OCI-LY1 (cell line): Measurements from ENCODE around the gene RGS16.

ENCODE experiments used
- H2AFZ ChIP-seq: fragments of 200-600 bp; sonication (generic), shearing (Covaris generic); 2 replicates; pipeline ENCODE4 v1.6.0; 2014; ENCODE audit warnings: antibody characterized with exemption, mild to moderate bottlenecking, low read length
- H3F3A ChIP-seq: fragments of 200-600 bp; sonication (generic), shearing (Covaris generic); 2 replicates; pipeline ENCODE4 v1.6.0; 2014; ENCODE audit warnings: mild to moderate bottlenecking, antibody characterized with exemption, low read length, moderate library complexity; ENCODE audit not compliant: insufficient read depth
- H3K27ac ChIP-seq: fragments of 200-600 bp; sonication (generic); 2 replicates; pipeline ENCODE4 v1.5.1; 2014; ENCODE audit warnings: low read length, mixed run types, mild to moderate bottlenecking, low read depth; ENCODE audit not compliant: poor library complexity, severe bottlenecking
- H3K27me3 ChIP-seq: fragments of 200-600 bp; sonication (generic); 2 replicates; pipeline ENCODE4 v1.6.0; 2014; ENCODE audit warnings: antibody characterized with exemption, mild to moderate bottlenecking, low read length, moderate library complexity; ENCODE audit not compliant: insufficient read depth
- H3K36me3 ChIP-seq: fragments of 200-600 bp; sonication (generic); 2 replicates; pipeline ENCODE4 v1.6.1; 2014; ENCODE audit warnings: mild to moderate bottlenecking, antibody characterized with exemption, low read length, moderate library complexity, mixed read lengths; ENCODE audit not compliant: insufficient read depth
- H3K4me1 ChIP-seq: fragments of 200-600 bp; sonication (generic); 2 replicates; pipeline ENCODE4 v1.5.1; 2014; ENCODE audit warnings: mild to moderate bottlenecking, low read length, moderate library complexity; ENCODE audit not compliant: insufficient read depth, severe bottlenecking
- H3K4me2 ChIP-seq: fragments of 200-600 bp; sonication (generic), shearing (Covaris generic); 2 replicates; pipeline ENCODE4 v1.6.1; 2014; ENCODE audit warnings: low read length
- H3K4me3 ChIP-seq: fragments of 200-600 bp; sonication (generic); 2 replicates; pipeline ENCODE4 v1.5.1; 2014; ENCODE audit warnings: low read length, low read depth, mild to moderate bottlenecking, mixed read lengths; ENCODE audit not compliant: poor library complexity, severe bottlenecking
- H3K79me2 ChIP-seq: fragments of 200-600 bp; shearing (Covaris generic); 2 replicates; pipeline ENCODE4 v1.6.1; 2016; ENCODE audit warnings: mixed run types, low read length, mixed read lengths; ENCODE audit not compliant: insufficient read depth
- H3K9ac ChIP-seq: fragments of 200-600 bp; sonication (generic), shearing (Covaris generic); 2 replicates; pipeline ENCODE4 v1.6.1; 2014; ENCODE audit warnings: mild to moderate bottlenecking, low read length, mixed read lengths
- H3K9me2 ChIP-seq: fragments of 200-600 bp; sonication (generic), shearing (Covaris generic); 2 replicates; pipeline ENCODE4 v1.6.1; 2014; ENCODE audit warnings: low read depth, mild to moderate bottlenecking, low read length, mixed read lengths
- H3K9me3 ChIP-seq: fragments of 200-600 bp; shearing (Covaris generic); 2 replicates; pipeline ENCODE4 v1.6.1; 2014; ENCODE audit warnings: low read length, mixed read lengths
- H4K20me1 ChIP-seq: fragments of 200-600 bp; sonication (generic), shearing (Covaris generic); 2 replicates; pipeline ENCODE4 v1.6.0; 2016; ENCODE audit warnings: mild to moderate bottlenecking, low read length; ENCODE audit not compliant: insufficient read depth
- CTCF ChIP-seq: fragments of 200-600 bp; sonication (generic), shearing (Covaris generic); IDR thresholded peaks from 2 replicates; pipeline ENCODE4 v1.5.1; 2017; ENCODE audit warnings: mild to moderate bottlenecking, antibody characterized with exemption, low read length, moderate library complexity, mixed read lengths
- EZH2 ChIP-seq: fragments of 200-600 bp; sonication (generic), shearing (Covaris generic); IDR thresholded peaks from 2 replicates; pipeline ENCODE4 v1.8.0; 2017; ENCODE audit warnings: borderline replicate concordance, mixed run types, mild to moderate bottlenecking, antibody characterized with exemption, low read length, moderate library complexity, mixed read lengths

RGS16 gene

GRCh38 chr1:182626527-182626926 lies 22.3 kb upstream of the RGS16 start:
- Histone ChIP-seq H4K20me1 (no peaks in the 10 kb centered on the region), H3K9me3 (no peaks in the 10 kb centered on the region), H3K4me1 (peaks cover 35% of the 10 kb centered on the region), H3F3A (no peaks in the 10 kb centered on the region), H3K4me2 (no peak overlapping the region), H3K79me2 (no peaks in the 10 kb centered on the region), H3K36me3 (no peaks in the 10 kb centered on the region), H2AFZ (no peak overlapping the region), H3K27me3 (no peaks in the 10 kb centered on the region; the same call in 1 of the 2 replicates), H3K27ac (no peak overlapping the region), H3K9ac (no peak overlapping the region), H3K9me2 (no peaks in the 10 kb centered on the region), H3K4me3 (no peak overlapping the region)
- no peak for TF ChIP-seq EZH2
- TF ChIP-seq CTCF = no peak

GRCh38 chr1:182625719-182626504 lies 21.7 kb upstream of the RGS16 start:
- Histone ChIP-seq H3K79me2 (no peaks in the 10 kb centered on the region), H3K27ac (no peak overlapping the region), H3K36me3 (no peaks in the 10 kb centered on the region), H4K20me1 (no peaks in the 10 kb centered on the region), H3K9me2 (no peaks in the 10 kb centered on the region), H3K4me1 (peaks cover 32% of the 10 kb centered on the region), H3K9ac (no peak overlapping the region), H3K9me3 (0 out of 2 replicates have a peak, but pooled peaks cover 2% of the 10 kb centered on the region), H2AFZ (no peak overlapping the region), H3K27me3 (no peaks in the 10 kb centered on the region; the same call in 1 of the 2 replicates), H3F3A (no peaks in the 10 kb centered on the region), H3K4me2 (no peak overlapping the region), H3K4me3 (no peak overlapping the region)
- TF ChIP-seq EZH2 = no peak
- no peak for TF ChIP-seq CTCF

GRCh38 chr1:182625024-182625423 lies 20.8 kb upstream of the RGS16 start:
- TF ChIP-seq EZH2 = no peak
- no peak for TF ChIP-seq CTCF
- no peak overlapping the region for H2AFZ ChIP-seq
- H3F3A ChIP-seq = no peaks in the 10 kb centered on the region
- H3K27me3 ChIP-seq = no peaks in the 10 kb centered on the region; the same call in 1 of the 2 replicates
- H3K36me3 ChIP-seq = no peaks in the 10 kb centered on the region
- H3K9ac ChIP-seq = no peak overlapping the region
- no peaks in the 10 kb centered on the region for H4K20me1 ChIP-seq
- H3K9me2 ChIP-seq = no peaks in the 10 kb centered on the region
- H3K27ac ChIP-seq = no peak overlapping the region
- no peak overlapping the region for H3K4me3 ChIP-seq
- H3K4me1 ChIP-seq = peaks cover 23% of the 10 kb centered on the region
- 0 out of 2 replicates have a peak, but pooled peaks cover 2% of the 10 kb centered on the region for H3K9me3 ChIP-seq
- H3K4me2 ChIP-seq = no peak overlapping the region
- no peaks in the 10 kb centered on the region for H3K79me2 ChIP-seq
